Smooth muscle cell (in vitro differentiated cells): ENCODE results near the gene ETS1. TPM values are rescaled to one million over a fixed set of nuclear protein-coding genes. Genes with fewer than 3 reads are reported as not detected.

Experiments used
- DNase-seq: peaks from one replicate; lab custom pipeline; 2025; ENCODE audit not compliant: unreplicated experiment; lab: John Stamatoyannopoulos, UW
- H2AFZ ChIP-seq: fragments of 200-600 bp; sonication (generic); 2 replicates; pipeline ENCODE4 v1.6.0; 2016; ENCODE audit warnings: antibody characterized with exemption, low read depth, mild to moderate bottlenecking
- H3F3A ChIP-seq: fragments of 200-600 bp; sonication (generic); 2 replicates; pipeline ENCODE4 v1.6.0; 2017; ENCODE audit warnings: antibody characterized with exemption, low read depth
- H3K27ac ChIP-seq: fragments of 200-600 bp; sonication (generic); 2 replicates; pipeline ENCODE4 v1.5.1; 2016; ENCODE audit warnings: low read depth, mild to moderate bottlenecking
- H3K27me3 ChIP-seq: fragments of 200-600 bp; sonication (generic); 2 replicates; pipeline ENCODE4 v1.6.1; 2016; ENCODE audit warnings: low read depth, mild to moderate bottlenecking
- H3K36me3 ChIP-seq: fragments of 200-600 bp; sonication (generic); 2 replicates; pipeline ENCODE4 v1.5.1; 2016; ENCODE audit warnings: low read depth
- H3K4me1 ChIP-seq: fragments of 200-600 bp; sonication (generic); 2 replicates; pipeline ENCODE4 v1.5.1; 2016; ENCODE audit warnings: low read depth
- H3K4me2 ChIP-seq: fragments of 200-600 bp; sonication (generic); 2 replicates; pipeline ENCODE4 v1.6.0; 2016; ENCODE audit warnings: mild to moderate bottlenecking
- H3K4me3 ChIP-seq: fragments of 200-600 bp; sonication (generic); 2 replicates; pipeline ENCODE4 v1.5.1; 2016; ENCODE audit warnings: mild to moderate bottlenecking
- H3K79me2 ChIP-seq: fragments of 200-600 bp; sonication (generic); 2 replicates; pipeline ENCODE4 v1.6.0; 2016; ENCODE audit warnings: low read depth, mild to moderate bottlenecking
- H3K9ac ChIP-seq: fragments of 200-600 bp; sonication (generic); 2 replicates; pipeline ENCODE4 v1.6.0; 2016; ENCODE audit warnings: low read depth
- H3K9me3 ChIP-seq: fragments of 200-600 bp; sonication (generic); replicated peaks from 2 replicates; pipeline ENCODE4 v1.5.1; 2016; ENCODE audit warnings: low read depth
- H4K20me1 ChIP-seq: fragments of 200-600 bp; sonication (generic); 2 replicates; pipeline ENCODE4 v1.6.0; 2016; ENCODE audit warnings: low read depth
- WGBS: methylation state at CpG from one replicate; pipeline ENCODE4 v1.1.7; 2016; ENCODE audit warnings: low lambda C conversion rate; 5-methylcytosine and 5-hydroxymethylcytosine counted together
- polyA plus RNA-seq: library from polyadenylated mRNA; unstranded; fragments of >200 nt; fragmentation: Nextera tagmentation; extraction: Ambion mirVana; gene quantifications from 2 replicates; pipeline ENCODE4 v1.2.1, GENCODE V29; 2016
- total RNA-seq: library from RNA; depleted of rRNA; stranded (reverse); fragments of >200 nt; gene quantifications from 2 replicates; pipeline ENCODE4 v1.2.3, GENCODE V29; 2014
- TF ChIP-seq, protein P1 (sequence below): fragments of 200-600 bp; sonication (generic); IDR thresholded peaks from 2 replicates; pipeline ENCODE4 v1.5.1; 2017; ENCODE audit warnings: borderline replicate concordance, mild to moderate bottlenecking, antibody characterized with exemption; ENCODE audit not compliant: insufficient read depth, poor library complexity, severe bottlenecking

ETS1 gene
- total and polyA plus RNA-seq, 2 experiments from 2014 or later, result 4.1 to 22.8 TPM

DNA sequence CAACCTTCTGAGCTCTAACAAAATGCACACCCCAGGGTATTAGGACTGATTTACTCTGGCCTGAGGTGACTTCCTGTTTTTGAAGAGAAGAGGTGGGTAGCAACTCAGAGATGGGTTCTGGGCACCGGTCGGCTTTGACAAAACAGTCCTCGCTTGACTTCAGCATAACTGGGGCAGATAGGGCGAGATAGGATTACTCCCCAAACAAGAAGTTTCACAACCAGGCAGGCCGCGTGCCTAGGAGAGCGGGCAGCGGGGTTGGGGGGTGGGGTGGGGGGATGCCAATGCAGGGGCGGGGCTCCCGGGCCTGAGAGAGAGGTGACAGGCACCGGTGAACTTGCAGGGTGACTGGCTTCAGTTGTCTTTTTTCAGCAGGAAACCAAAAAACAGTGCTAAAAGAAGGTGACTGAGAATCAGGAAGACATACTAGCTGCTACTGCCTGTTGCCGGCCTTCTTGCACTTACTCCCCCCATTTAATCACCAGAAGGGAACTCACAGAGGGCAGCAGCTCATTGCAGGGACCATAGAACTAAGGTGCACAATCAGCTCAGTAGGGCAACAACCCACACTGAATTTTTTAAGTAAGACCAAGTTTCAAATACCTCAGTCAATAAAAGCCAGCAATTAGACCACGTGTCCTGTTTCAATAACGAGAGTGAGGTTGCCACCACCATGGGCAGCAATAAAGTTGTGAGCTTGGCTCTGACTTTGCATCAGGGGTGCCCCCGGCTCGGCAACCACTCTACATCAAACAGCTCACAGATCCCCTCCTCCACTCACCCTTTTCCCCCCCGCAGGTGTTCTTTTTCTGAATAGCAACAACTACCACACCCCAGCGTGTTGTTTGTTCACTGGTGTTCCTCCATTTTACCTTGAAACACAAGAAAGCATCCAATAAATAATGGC is 37.2 kb upstream of the ETS1 start:
- Histone ChIP-seq H3K4me1 (no peaks in the 10 kb centered on the region), H3K79me2 (no peaks in the 10 kb centered on the region), H3K9me3 (no peaks in the 10 kb centered on the region), H3K9ac (no peak overlapping the region), H3K36me3 (no peaks in the 10 kb centered on the region), H4K20me1 (no peaks in the 10 kb centered on the region), H3F3A (no peaks in the 10 kb centered on the region), H3K4me3 (no peak overlapping the region), H3K27ac (no peak overlapping the region), H3K4me2 (no peak overlapping the region), H3K27me3 (no peaks in the 10 kb centered on the region), H2AFZ (no peak overlapping the region)
- TF ChIP-seq, protein P1, sequence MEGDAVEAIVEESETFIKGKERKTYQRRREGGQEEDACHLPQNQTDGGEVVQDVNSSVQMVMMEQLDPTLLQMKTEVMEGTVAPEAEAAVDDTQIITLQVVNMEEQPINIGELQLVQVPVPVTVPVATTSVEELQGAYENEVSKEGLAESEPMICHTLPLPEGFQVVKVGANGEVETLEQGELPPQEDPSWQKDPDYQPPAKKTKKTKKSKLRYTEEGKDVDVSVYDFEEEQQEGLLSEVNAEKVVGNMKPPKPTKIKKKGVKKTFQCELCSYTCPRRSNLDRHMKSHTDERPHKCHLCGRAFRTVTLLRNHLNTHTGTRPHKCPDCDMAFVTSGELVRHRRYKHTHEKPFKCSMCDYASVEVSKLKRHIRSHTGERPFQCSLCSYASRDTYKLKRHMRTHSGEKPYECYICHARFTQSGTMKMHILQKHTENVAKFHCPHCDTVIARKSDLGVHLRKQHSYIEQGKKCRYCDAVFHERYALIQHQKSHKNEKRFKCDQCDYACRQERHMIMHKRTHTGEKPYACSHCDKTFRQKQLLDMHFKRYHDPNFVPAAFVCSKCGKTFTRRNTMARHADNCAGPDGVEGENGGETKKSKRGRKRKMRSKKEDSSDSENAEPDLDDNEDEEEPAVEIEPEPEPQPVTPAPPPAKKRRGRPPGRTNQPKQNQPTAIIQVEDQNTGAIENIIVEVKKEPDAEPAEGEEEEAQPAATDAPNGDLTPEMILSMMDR, result no peak
- WGBS, result 87% methylated on average over 14 of the region's 18 CpGs
- DNase-seq, result no peak

DNA sequence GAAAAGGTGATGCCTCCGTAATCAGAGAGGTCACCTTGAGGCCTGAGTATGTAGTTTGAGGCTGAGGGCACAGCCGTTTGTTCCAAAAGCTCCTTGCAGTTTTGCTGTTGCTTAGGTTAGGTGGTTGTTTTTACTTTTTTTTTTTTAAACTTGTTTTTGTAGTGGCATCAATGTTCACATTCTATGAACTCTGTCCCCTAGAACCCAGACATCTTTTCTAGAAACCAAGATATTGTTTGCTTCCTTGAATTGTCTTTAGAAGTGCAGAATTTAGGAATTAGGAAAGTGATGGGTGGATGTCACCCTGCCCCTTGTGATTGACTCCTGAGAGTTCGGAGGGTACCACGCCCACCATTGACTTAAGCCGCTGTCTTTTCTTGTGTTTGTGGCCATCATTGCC is 35.7 kb upstream of the ETS1 start:
- Histone ChIP-seq H3F3A (no peaks in the 10 kb centered on the region), H3K36me3 (no peaks in the 10 kb centered on the region), H3K27ac (no peak overlapping the region), H3K27me3 (no peaks in the 10 kb centered on the region), H4K20me1 (no peaks in the 10 kb centered on the region), H3K4me2 (no peak overlapping the region), H3K79me2 (no peaks in the 10 kb centered on the region), H3K4me1 (no peaks in the 10 kb centered on the region), H3K9ac (no peak overlapping the region), H3K9me3 (no peaks in the 10 kb centered on the region), H3K4me3 (no peak overlapping the region), H2AFZ (no peak overlapping the region)
- DNase-seq, result no peak
- TF ChIP-seq, protein P1, result no peak
- 79% methylated on average over 5 of the region's 5 CpGs for WGBS

DNA sequence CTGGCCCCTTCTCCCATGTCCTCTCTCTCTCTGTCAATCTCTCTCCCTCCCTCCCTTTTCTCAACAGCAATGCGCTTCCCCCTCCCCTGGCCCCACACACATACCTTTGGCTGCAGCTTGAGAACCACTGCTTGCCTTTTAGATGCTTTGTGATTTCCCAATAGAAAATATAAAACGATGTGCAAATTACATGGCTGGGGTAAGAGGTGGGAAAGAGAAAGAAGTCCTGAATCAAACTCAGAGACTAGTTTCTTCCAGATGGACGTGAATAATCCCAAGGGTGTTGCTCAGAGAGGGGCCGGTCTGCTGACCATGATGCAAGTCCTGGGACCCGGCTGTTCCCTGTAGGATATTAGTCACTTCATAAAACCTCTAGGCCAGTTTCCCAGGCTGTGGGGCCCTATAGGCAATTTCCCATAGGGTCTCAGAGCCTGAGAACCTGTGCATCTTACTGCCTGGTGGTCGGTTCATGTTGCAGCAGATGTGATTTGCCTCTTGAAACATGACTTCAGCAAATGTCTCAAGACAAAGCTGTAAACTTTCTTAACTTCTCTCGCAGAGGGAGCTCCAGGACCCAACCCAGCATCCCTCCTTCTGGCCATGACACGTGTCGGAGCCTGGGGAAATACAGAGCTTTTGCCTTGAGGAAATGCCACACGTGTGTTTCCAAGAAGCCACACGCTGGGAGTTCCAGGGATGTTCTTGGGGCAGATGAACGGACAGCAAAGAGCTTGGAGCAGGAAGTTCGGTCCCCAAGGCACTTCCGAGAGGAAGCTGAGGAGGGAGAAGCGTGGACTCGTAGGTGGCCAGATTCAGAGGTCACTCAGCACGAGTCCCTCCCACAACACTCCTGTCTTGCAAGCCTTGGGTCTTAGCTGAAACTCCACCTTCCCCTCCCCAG is 34.5 kb upstream of the ETS1 start:
- peak overlapping the region; percentile 61 for H3K4me2 ChIP-seq
- no peaks in the 10 kb centered on the region for H3K79me2 ChIP-seq
- no peaks in the 10 kb centered on the region for H3K36me3 ChIP-seq
- 65% methylated on average over 17 of the region's 17 CpGs for WGBS
- no peaks in the 10 kb centered on the region for H3K4me1 ChIP-seq
- no peaks in the 10 kb centered on the region for H4K20me1 ChIP-seq
- no peak for DNase-seq
- no peaks in the 10 kb centered on the region for H3K9me3 ChIP-seq
- peak overlapping the region; percentile 32 for H2AFZ ChIP-seq
- TF ChIP-seq, protein P1, result no peak
- H3K27me3 ChIP-seq, result no peaks in the 10 kb centered on the region
- H3K4me3 ChIP-seq, result no peak overlapping the region
- H3K27ac ChIP-seq, result no peak overlapping the region
- H3F3A ChIP-seq, result no peaks in the 10 kb centered on the region
- H3K9ac ChIP-seq, result no peak overlapping the region
